GM12892 (cell line): ENCODE results near the gene FGGY.

Experiments used
- POLR2A ChIP-seq: IDR thresholded peaks from 2 replicates; pipeline ENCODE4 v1.6.1; 2011; ENCODE audit warnings: low read depth, low read length, control low read depth
- POLR2AphosphoS5 ChIP-seq: IDR thresholded peaks from 2 replicates; pipeline ENCODE4 v1.6.1; 2011; ENCODE audit warnings: low read depth, low read length, control low read depth
- TAF1 ChIP-seq: IDR thresholded peaks from 2 replicates; pipeline ENCODE4 v1.6.1; 2011; ENCODE audit warnings: low read depth, mild to moderate bottlenecking, control low read depth, low read length, borderline replicate concordance

- TF ChIP-seq TAF1 (no peak), POLR2AphosphoS5 (no peak), POLR2A (no peak)
Observed at GRCh38 chr1:59428828-59429227, 131.9 kb downstream of the FGGY start.
